Fibroblast of skin of right quadriceps (primary cell): ENCODE measurements around the gene CRISPLD2.

ENCODE experiments used
- DNase-seq: peaks from one replicate; pipeline ENCODE4 v3.0.0-alpha.2; 2013

The CRISPLD2 gene

DNA sequence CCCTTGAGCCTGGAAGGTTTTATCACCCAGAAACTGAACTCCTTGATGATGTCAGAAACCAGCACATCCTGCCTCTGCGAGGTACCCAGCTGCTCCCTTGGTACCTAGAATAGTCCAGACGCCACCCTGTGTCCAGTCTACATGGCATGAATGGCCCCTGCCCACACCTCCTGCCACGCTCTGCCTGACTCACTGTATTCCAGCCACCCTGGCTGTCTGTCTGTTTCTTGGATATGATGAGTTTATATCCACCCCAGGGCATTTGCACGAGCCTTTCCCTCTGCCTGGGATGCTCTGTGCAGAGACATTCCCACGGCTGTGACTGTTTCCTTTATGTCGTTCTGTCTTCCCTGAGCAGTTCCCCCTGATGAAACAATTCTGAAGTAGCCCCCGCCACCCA lies 68.7 kb downstream of the CRISPLD2 start:
- no peak for DNase-seq

DNA sequence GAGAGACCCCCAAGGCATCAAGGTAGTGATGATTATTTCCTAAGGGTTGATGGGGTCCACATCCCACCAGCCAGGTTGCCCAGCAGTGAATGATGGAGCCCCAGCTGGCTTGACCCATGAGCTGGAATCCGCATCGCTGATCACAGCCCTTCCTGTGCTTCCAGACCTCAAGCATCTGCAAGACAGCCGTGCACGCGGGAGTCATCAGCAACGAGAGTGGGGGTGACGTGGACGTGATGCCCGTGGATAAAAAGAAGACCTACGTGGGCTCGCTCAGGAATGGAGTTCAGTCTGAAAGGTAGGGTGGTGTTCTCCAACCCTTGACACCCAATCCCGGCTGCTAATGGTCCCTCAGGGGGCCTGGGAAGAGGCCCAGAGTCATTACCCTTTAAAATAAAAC lies 69.3 kb downstream of the CRISPLD2 start:
- no peak for DNase-seq

DNA sequence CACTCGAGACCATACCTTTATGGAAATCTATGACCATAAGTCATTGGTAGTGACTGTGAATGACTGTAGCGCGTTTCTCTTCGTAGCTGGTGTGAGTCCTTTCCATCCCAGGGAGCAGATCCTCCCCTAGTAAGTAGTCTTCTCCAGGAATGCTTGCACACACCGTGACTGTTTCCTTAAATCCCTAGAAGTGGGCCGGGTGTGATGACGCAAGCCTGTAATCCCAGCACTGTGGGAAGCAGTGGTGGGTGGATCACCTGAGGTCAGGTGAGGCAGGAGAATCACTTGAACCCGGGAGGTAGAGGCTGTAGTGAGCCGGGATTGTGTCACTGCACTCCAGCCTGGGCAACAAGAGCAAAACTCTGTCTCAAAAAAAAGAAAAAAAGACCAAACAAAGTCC lies 70.6 kb downstream of the CRISPLD2 start:
- DNase-seq: no peak

- DNase-seq: no peak
These were observed 71.5 kb downstream of the CRISPLD2 start for GRCh38 chr16:84891149-84891795.

DNA sequence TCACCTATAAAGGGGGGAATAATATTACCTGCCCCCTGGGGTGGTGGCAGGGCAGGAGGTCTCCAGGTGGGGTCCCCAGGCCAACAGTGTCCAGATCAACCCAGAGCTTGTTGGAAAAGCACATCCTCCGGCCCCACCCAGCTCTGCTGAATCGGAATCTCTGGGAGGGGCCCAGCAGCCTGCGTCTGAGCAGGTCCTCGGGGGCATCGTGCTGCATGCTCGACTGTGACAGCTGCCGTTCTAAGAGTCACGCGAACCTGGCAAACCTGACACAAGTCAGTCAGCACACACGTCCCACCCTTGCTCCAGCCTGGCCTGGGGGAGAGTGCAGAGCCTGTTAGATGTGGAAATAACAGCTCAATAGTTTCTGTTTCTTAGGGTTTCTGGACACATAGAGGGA lies 72.3 kb downstream of the CRISPLD2 start:
- no peak for DNase-seq

GRCh38 chr16:84893467-84893848 lies 73.7 kb downstream of the CRISPLD2 start:
- no peak for DNase-seq

- no peak for DNase-seq
These were observed 74.2 kb downstream of the CRISPLD2 start for GRCh38 chr16:84893849-84894599.

DNA sequence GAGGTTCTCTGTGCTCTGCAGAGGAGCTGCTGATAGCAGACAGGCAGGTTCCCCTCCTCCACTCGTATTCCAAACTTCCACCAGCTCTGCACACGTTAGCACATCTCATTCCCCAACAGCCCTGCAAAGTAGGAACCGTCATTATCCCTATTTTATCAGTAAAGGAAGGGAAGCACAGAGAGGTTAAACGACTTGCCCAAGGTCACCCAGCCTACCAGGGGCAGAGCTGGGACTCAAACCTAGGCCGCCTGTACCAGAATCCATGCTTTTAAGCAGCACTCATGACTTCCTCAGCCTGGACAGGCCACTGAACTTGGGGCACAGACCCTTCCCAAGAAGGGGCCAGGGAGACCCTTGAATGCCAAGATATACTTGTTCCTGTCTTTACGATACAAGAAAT lies 75.2 kb downstream of the CRISPLD2 start:
- DNase-seq: no peak

GRCh38 chr16:84896847-84897246 lies 77.1 kb downstream of the CRISPLD2 start:
- no peak for DNase-seq

GRCh38 chr16:84897911-84898377 lies 78.2 kb downstream of the CRISPLD2 start:
- no peak for DNase-seq

- no peak for DNase-seq
These were observed 78.7 kb downstream of the CRISPLD2 start for GRCh38 chr16:84898447-84898846.

GRCh38 chr16:84899414-84899813 lies 79.6 kb downstream of the CRISPLD2 start:
- no peak for DNase-seq

GRCh38 chr16:84905965-84906460 lies 86.2 kb downstream of the CRISPLD2 start:
- no peak for DNase-seq

- DNase-seq: no peak
These were observed 87.3 kb downstream of the CRISPLD2 start for GRCh38 chr16:84907051-84907450.

DNA sequence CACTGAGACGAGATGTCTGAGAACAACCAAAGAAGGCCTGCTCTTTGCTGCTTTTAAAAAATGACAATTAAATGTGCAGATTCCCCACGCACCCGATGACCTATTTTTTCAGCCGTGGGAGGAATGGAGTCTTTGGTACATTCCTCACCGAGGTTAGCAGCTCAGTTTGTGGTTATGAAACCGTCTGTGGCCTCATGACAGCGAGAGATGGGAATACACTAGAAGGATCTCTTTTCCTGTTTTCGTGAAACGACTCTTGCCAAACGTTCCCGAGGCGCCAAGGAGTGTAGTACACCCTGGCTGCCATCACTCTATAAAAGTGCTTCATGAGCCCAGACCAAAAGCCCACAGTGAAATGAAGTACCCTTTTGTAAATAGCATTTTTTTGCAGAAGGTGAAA lies 87.8 kb downstream of the CRISPLD2 start:
- peak; percentile 61 for DNase-seq

GRCh38 chr16:84909476-84910085 lies 89.8 kb downstream of the CRISPLD2 start:
- no peak for DNase-seq

- no peak for DNase-seq
These were observed 91.9 kb downstream of the CRISPLD2 start for GRCh38 chr16:84911486-84912216.

- no peak for DNase-seq
These were observed 93.5 kb downstream of the CRISPLD2 start for GRCh38 chr16:84913315-84913714.

DNA sequence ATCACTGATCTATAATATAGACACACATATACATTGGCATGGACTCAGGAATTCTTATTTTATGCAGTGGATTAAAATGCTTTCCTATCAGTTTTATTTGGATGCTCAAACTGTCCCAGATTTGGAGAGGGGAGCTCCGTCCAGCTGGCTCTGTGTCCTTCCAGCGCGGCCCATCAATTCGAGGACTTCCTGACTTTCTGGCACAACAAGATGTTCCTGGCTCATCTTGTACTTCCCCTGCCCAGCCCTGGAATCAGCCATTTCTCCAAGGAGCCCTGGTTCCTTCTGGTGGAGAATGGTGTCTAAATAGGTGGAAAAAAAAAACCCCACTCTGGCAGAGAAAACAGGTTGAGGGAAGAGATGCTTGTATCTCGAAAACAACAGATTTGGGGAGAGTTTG lies 94.5 kb downstream of the CRISPLD2 start:
- no peak for DNase-seq

DNA sequence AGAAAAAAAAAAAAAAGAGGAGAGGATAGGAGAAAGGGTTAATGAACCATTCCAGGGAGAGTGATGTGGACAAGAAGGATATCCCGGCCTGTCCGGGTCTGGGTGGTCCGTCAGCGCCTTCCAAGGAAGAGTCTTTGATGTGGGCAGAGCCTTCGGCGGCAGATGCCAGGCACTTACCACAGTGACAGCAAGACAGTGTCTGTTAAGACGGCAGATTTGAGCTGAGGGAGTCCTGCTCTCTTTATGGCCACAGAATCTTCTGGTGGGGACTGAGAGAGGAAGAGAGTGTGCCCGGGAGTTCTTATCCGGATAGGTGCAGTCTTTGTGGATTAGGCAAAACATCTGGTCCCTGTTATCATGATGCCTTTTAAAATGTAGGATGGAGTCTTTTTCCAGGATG lies 96.4 kb downstream of the CRISPLD2 start:
- DNase-seq: no peak

- DNase-seq: no peak
These were observed 97.1 kb downstream of the CRISPLD2 start for GRCh38 chr16:84916850-84917249.

DNA sequence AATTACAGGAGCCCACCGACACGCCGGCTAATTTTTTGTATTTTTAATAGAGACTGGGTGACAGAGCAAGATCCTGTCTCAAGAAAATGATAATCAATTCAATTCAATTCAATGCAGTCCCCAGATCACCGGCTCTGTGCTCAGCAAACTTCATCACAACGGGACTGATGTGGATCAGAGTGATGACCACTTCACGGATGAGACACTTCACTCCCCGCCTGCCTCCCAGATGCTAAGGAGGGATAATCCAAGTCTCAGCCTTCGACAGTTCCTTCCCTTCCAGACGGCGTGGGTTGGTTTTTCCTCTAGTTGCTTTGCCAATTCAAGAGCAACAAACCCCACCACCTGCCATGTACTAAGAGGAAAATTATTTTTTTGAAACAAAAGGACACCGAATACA lies 97.7 kb downstream of the CRISPLD2 start:
- DNase-seq: no peak
